GM18526 (cell line): ENCODE measurements around the gene MRPL12.

Experiments
- POLR2A ChIP-seq: IDR thresholded peaks from 3 replicates; pipeline ENCODE4 v1.6.1; 2011; ENCODE audit not compliant: insufficient read length; ENCODE audit errors: extremely low read depth

Gene MRPL12

DNA sequence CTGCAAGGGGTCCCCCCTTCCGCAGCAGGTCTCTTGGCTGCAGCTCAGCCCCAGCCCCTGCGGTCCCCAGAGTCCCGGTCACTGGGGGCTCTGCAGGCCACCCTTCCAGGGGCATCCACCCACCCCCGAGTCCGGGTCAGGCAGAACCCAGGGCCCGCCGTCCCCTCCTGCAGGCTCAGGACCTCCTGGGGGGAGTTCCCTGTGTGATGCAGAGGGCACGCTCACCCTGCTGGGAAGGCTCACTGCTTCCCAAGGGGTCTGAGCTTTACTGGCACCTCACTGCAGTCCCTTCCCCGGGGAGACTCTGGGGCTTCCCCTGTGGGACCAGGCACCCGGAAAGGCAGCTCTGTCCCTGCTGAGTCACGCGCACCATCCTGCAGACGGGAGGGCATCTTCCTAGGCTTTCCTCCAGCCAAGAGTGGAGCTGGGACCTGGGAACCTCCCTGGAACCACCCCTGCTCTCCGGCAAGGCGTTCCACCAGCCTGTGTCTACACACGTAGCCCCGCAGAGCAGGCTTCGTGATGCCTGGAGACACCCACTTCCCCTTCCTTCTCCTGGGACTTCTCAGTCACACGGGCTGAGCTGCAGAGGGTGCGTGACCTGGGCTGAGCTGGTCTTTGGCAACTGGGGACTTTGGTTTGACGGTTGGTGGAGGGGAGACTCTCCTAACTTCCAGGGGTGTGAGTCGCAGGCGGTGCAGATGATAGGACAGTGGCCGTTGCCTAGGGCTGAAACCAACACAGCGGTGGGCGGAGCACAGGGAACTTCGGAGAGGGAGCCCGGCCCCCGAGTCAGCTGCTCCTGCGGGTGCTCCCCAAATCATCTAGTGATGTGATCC lies 32.3 kb downstream of the MRPL12 start:
- no peak for TF ChIP-seq POLR2A

DNA sequence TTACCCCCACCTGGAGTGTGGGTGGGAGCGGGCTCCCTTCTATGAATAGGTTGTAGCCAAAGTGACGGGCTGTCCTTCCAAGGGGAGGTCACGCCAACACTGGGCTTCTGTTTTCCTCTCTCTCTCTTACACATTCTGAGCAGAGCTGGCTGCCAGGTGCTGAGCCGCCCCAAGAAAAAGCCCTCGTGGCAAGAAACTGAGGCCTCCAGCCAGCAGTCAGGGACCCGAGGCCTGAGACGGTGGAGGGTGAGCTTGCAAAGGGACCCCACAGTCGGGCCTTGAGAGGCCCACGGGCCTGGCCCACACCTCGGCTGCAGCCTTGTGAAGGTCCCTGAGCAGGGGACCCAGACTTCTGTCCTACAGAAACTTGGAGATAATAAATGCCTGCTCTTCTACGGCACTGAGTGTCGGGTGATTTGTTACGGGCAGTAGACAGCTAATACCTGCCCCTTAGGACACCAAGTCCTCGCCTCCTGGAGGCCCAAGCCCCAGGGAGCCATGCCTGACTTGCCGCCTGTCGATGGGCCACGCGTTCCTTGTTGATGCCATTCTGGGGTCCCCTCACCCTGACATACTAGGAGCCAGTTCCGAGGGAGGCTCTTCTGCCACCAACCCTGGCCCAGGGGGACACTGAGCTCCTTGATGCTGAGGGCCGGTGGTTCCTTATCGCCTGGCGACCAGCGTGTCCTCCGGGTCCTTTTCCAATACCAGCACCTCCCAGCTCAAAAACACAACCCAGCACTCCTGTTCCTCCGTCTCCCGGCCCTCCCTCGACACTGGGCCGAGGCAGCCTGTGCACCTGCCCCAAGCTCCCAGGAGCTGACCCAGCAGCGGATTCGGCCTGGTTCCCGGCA lies 35.0 kb downstream of the MRPL12 start:
- TF ChIP-seq POLR2A = no peak

DNA sequence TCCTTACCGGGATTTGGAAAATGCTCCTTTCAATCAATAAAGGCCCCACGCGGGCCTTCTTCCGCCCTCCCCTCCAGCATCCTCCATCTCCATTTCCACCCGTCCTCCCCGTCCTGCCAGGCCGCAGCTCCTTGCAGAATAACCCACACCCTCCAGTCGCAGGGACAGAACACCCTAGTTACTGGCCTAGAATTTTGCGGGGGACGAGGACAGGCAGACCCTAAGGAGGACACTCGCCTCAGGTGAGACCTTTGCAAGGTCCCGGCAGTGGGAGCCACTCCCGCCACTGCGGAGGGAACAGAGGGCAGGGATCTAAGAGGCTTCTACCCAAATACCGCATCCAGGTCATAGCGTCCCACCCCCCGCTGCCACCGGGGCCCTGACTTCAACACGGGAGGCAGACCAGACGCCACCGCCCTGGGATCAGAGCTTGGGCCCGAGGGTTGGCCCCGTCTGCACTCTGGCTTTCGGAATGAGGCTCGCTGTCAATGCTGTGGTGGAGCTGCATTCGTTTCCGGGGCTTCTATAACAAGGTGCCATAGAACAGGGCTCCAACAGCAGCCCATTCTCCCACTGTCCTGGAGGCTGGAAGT lies 35.7 kb downstream of the MRPL12 start:
- TF ChIP-seq POLR2A = no peak

DNA sequence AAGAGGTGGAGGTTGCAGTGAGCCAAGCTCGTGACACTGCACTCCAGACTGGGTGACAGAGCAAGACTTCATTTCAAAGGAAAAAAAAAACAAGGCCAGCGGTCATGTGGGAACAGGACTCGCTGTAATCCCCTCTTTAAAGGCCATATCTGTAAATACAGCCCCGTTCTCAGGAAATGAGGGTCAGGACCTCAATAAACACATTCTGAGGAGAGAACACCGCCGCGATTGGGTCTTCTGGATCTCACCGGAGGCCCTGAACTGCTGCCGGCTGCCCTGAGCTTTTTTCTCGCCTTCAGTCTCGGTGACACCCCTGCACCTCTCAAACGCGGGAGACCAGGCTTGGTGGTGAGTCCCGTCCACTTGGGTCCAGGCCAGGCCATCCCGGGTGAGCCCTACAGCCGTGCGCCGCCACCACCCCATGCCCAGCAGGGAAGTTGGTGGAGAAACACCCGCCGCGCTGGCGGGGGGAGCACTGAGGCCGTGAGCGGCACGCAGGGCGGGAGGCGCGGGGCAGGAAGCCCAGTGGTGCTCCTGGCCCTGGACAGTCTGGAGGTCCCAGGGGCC lies 37.3 kb downstream of the MRPL12 start:
- no peak for TF ChIP-seq POLR2A

DNA sequence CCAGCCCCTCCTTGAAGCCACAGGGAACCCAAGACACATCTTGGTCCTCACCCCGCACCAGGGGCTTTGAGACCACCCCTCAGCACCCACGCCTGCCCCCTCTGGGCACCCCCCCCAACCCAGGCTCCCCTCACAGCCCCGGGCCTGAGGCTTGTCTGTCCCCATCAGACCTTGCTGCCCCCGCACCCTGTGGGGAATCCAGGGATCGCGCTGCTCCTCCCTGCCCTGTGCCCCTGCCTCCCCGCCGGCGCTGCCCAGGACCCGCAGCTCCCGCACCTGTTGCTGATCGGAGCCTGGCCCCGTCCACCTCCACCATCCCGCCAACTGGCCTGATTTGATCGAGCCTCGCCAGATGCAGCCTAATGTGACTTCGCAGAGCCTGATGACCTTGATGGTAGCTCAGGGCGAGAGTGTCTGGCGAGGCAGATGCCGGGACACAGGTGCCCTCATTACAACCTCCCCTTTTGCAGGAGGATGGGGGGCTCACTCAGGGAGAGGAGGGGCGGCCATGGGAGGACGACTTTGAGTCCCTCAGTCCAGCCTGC lies 38.0 kb downstream of the MRPL12 start:
- no peak for TF ChIP-seq POLR2A

DNA sequence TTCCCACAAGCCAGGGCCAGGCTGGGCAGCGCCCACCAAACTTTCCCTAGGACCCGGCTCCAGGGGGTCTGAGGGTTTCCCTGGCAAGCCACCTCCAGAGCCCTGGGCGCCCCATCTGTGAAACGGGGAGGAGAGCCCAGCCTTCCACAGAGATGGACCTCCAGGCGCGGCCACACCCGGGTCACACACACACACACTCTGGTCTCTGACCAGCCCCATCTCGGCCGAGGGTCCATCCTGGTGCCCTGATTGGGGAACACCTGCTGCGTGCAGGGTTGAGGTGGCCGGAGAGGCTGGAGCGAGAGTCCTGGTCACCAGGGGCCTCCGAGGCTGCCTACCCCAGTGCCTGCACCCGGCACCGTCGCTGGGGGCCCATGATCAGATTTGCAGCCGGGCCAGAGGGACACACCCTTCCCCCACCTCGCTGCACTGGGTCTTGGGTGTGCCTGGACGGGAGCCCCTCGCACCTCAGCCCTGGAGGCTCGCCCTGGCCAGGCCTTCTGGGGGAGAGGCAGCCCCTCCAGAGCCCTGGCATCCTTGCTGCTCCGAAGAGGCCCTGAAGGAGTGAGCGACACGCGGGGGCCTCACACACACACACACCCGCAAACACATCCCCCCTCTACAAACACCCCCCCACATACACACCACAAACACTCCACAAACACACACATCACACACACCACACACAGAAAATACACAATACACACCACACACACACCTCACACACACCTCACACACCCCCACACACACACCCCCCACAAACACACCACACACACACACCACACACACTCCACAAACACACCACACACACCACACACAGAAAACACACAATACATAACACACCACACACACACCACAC lies 38.7 kb downstream of the MRPL12 start:
- TF ChIP-seq POLR2A = no peak
